WERI-Rb-1 (cell line): ENCODE results near the gene GPHN.

Source experiments
- DNase-seq: peaks from one replicate; pipeline ENCODE4 v3.0.0-alpha.2; 2020
- H3K27ac ChIP-seq: fragments of 250-450 bp; sonication (Bioruptor Pico); 2 replicates; pipeline ENCODE4 v1.5.1; 2020; ENCODE audit warnings: mild to moderate bottlenecking, moderate library complexity
- H3K27me3 ChIP-seq: fragments of 250-450 bp; sonication (Bioruptor Pico); 2 replicates; pipeline ENCODE4 v1.5.1; 2021; ENCODE audit warnings: mild to moderate bottlenecking, low read depth, moderate library complexity; ENCODE audit not compliant: insufficient read depth, severe bottlenecking
- H3K36me3 ChIP-seq: fragments of 250-450 bp; sonication (Bioruptor Pico); 2 replicates; pipeline ENCODE4 v1.5.1; 2020; ENCODE audit warnings: mild to moderate bottlenecking, moderate library complexity
- H3K4me3 ChIP-seq: 2 replicates; pipeline ENCODE4 v1.5.1; 2011; ENCODE audit warnings: low read depth, mild to moderate bottlenecking, control low read depth, low read length
- H3K9me3 ChIP-seq: fragments of 250-450 bp; sonication (Bioruptor Pico); 2 replicates; pipeline ENCODE4 v1.5.1; 2021; ENCODE audit warnings: mild to moderate bottlenecking, moderate library complexity; ENCODE audit not compliant: severe bottlenecking
- CTCF ChIP-seq: IDR thresholded peaks from 2 replicates; pipeline ENCODE4 v1.5.1; 2011; ENCODE audit warnings: low read depth, mild to moderate bottlenecking, control low read depth, inconsistent platforms, low read length

Gene GPHN

GRCh38 chr14:66745078-66745477, 237.1 kb downstream of the GPHN start:
- no peak for TF ChIP-seq CTCF
- H3K9me3 ChIP-seq: no peaks in the 10 kb centered on the region
- H3K36me3 ChIP-seq: no peaks in the 10 kb centered on the region

GRCh38 chr14:66746316-66747006, 238.5 kb downstream of the GPHN start:
- Histone ChIP-seq H3K27ac (no peak overlapping the region), H3K9me3 (no peaks in the 10 kb centered on the region), H3K4me3 (no peak overlapping the region), H3K36me3 (no peaks in the 10 kb centered on the region), H3K27me3 (no peaks in the 10 kb centered on the region)
- DNase-seq: no peak
- TF ChIP-seq CTCF: peak; percentile 51

More at GRCh38 chr14:66745078-66745477, 237.1 kb downstream of the GPHN start:
- no peak overlapping the region for H3K4me3 ChIP-seq
- no peak overlapping the region for H3K27ac ChIP-seq
- H3K27me3 ChIP-seq: no peaks in the 10 kb centered on the region
- DNase-seq: no peak

- no peak for DNase-seq
- no peaks in the 10 kb centered on the region for H3K36me3 ChIP-seq
- no peak overlapping the region for H3K4me3 ChIP-seq
- no peak overlapping the region for H3K27ac ChIP-seq
- no peak for TF ChIP-seq CTCF
- no peaks in the 10 kb centered on the region for H3K9me3 ChIP-seq
- H3K27me3 ChIP-seq: no peaks in the 10 kb centered on the region
Observed at GRCh38 chr14:66752109-66752508, 244.2 kb downstream of the GPHN start.

GRCh38 chr14:66758031-66758613, 250.2 kb downstream of the GPHN start:
- H3K4me3 ChIP-seq: no peak overlapping the region
- DNase-seq: no peak
- no peaks in the 10 kb centered on the region for H3K9me3 ChIP-seq
- H3K27ac ChIP-seq: no peak overlapping the region
- TF ChIP-seq CTCF: no peak
- H3K36me3 ChIP-seq: no peaks in the 10 kb centered on the region
- no peaks in the 10 kb centered on the region for H3K27me3 ChIP-seq

- TF ChIP-seq CTCF: no peak
- Histone ChIP-seq H3K9me3 (no peaks in the 10 kb centered on the region), H3K27me3 (no peaks in the 10 kb centered on the region), H3K4me3 (no peak overlapping the region), H3K27ac (no peak overlapping the region), H3K36me3 (no peaks in the 10 kb centered on the region; the same call in 1 of the 2 replicates)
- DNase-seq: no peak
Observed at GRCh38 chr14:66772146-66772545, 264.2 kb downstream of the GPHN start.
